Measurements from ENCODE around the gene GRAMD2A. TPM values are rescaled to one million over a fixed set of nuclear protein-coding genes. Genes with fewer than 3 reads are reported as not detected.

The GRAMD2A gene
- total and polyA plus RNA-seq, 2 experiments from 2014 or later, result 0.70 to 2.8 TPM

DNA sequence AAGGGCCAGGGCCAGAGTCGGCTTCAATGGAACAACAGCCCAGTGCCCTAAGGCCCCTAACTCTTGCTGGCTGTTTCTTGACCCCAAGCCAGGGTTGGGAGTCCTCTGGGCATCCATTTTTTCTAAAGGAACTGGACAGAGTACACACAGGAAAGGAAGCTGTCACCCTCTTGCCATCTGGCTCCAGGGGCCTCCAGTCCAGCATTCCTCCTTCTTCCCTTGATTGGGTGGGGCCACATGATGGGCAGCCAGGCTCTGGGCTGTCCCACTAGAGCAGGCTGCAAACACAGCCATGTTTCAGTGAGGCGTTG lies 1.6 kb upstream of the GRAMD2A start (continued):
- TF ChIP-seq, protein P1, sequence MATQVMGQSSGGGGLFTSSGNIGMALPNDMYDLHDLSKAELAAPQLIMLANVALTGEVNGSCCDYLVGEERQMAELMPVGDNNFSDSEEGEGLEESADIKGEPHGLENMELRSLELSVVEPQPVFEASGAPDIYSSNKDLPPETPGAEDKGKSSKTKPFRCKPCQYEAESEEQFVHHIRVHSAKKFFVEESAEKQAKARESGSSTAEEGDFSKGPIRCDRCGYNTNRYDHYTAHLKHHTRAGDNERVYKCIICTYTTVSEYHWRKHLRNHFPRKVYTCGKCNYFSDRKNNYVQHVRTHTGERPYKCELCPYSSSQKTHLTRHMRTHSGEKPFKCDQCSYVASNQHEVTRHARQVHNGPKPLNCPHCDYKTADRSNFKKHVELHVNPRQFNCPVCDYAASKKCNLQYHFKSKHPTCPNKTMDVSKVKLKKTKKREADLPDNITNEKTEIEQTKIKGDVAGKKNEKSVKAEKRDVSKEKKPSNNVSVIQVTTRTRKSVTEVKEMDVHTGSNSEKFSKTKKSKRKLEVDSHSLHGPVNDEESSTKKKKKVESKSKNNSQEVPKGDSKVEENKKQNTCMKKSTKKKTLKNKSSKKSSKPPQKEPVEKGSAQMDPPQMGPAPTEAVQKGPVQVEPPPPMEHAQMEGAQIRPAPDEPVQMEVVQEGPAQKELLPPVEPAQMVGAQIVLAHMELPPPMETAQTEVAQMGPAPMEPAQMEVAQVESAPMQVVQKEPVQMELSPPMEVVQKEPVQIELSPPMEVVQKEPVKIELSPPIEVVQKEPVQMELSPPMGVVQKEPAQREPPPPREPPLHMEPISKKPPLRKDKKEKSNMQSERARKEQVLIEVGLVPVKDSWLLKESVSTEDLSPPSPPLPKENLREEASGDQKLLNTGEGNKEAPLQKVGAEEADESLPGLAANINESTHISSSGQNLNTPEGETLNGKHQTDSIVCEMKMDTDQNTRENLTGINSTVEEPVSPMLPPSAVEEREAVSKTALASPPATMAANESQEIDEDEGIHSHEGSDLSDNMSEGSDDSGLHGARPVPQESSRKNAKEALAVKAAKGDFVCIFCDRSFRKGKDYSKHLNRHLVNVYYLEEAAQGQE (IDR thresholded peaks at IDR 0.05; ENCODE audit: unreplicated experiment), result no peak
- TF ChIP-seq NANOG (IDR thresholded peaks at IDR 0.05; ENCODE audit: borderline replicate concordance) (no peak), CREB1 (CRISPR knock-in tag; IDR thresholded peaks at IDR 0.05; ENCODE audit: low read depth) (no peak), EZH2 (IDR thresholded peaks at IDR 0.05; ENCODE audit: low read depth, unreplicated experiment) (no peak), ZNF331 (CRISPR knock-in tag; IDR thresholded peaks at IDR 0.05; ENCODE audit: low read depth) (no peak), JUNB (IDR thresholded peaks at IDR 0.05; ENCODE audit: unreplicated experiment) (no peak), STAT1 (IDR thresholded peaks at IDR 0.05; ENCODE audit: unreplicated experiment) (no peak)
- TF ChIP-seq, protein P2, sequence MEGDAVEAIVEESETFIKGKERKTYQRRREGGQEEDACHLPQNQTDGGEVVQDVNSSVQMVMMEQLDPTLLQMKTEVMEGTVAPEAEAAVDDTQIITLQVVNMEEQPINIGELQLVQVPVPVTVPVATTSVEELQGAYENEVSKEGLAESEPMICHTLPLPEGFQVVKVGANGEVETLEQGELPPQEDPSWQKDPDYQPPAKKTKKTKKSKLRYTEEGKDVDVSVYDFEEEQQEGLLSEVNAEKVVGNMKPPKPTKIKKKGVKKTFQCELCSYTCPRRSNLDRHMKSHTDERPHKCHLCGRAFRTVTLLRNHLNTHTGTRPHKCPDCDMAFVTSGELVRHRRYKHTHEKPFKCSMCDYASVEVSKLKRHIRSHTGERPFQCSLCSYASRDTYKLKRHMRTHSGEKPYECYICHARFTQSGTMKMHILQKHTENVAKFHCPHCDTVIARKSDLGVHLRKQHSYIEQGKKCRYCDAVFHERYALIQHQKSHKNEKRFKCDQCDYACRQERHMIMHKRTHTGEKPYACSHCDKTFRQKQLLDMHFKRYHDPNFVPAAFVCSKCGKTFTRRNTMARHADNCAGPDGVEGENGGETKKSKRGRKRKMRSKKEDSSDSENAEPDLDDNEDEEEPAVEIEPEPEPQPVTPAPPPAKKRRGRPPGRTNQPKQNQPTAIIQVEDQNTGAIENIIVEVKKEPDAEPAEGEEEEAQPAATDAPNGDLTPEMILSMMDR (conservative IDR thresholded peaks at IDR 0.05; ENCODE audit: low read depth in 2 of 2), result no peak
- TF ChIP-seq, protein P3, sequence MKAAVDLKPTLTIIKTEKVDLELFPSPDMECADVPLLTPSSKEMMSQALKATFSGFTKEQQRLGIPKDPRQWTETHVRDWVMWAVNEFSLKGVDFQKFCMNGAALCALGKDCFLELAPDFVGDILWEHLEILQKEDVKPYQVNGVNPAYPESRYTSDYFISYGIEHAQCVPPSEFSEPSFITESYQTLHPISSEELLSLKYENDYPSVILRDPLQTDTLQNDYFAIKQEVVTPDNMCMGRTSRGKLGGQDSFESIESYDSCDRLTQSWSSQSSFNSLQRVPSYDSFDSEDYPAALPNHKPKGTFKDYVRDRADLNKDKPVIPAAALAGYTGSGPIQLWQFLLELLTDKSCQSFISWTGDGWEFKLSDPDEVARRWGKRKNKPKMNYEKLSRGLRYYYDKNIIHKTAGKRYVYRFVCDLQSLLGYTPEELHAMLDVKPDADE (IDR thresholded peaks at IDR 0.05), result no peak

DNA sequence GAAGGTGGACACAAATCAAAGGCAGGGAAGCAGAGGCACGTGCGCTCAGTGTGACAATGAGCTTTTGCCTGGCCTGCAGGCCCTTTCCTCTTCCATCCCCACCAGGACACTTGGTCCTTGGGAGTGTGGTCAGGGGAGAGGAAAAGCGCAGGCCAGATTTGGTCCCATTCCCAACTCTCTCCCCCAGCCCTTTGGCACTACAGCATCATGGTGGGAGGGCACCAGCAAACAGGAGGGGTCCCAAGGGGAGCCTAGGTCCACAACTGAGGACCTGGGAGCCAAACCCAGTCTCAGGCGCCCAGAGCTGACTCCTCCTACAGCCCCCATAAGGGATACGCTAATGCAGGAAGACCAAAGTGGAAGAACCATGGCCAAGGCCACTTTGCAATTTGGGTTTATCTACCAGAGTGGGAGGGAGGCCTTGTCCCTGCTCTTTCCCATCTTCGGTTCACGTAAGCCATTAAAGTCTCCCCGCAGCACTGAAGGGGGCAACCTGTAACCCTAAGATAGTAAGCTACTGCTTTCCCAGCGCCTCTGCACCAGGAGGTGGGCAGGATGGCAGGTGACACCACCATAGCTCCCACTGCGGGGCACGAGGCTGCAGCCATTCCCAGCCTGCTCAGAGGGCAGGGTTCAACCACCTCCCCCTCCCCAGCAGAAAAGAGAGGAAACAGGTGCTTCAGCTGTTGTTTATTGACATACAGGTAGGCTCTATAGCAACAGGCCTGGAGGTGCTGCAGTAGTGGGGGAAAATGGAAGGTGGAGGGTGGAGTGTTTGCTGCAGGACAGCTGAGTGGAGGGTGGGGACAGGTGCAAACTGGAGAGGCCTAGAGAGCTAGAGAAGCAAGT lies 993 bp upstream of the GRAMD2A start:
- H3K27ac ChIP-seq (ENCODE audit: low read depth), result peak overlapping the region; percentile 70
- peaks cover 39% of the 10 kb centered on the region for H4K20me1 ChIP-seq (replicated peaks; ENCODE audit: insufficient read depth)
- H3K36me3 Mint-ChIP-seq (ENCODE audit: low read depth), result peaks cover 57% of the 10 kb centered on the region
- H3K27ac Mint-ChIP-seq, result no peak overlapping the region
- no peak overlapping the region for H2AFZ ChIP-seq
- DNase-seq (ENCODE audit: low spot score) (peak; percentile 20), ATAC-seq (no peak)
- peak overlapping the region; percentile 79 for H3K4me2 ChIP-seq
- peaks cover 3% of the 10 kb centered on the region; the same call in 1 of the 3 replicates for H3K9me3 Mint-ChIP-seq
- H3K4me3 Mint-ChIP-seq, result peak overlapping the region; percentile 75
- H3K36me3 ChIP-seq (ENCODE audit: insufficient read depth), result peaks cover 35% of the 10 kb centered on the region
- H3K27me3 ChIP-seq (ENCODE audit: insufficient read depth), result peaks cover 21% of the 10 kb centered on the region
- no peaks in the 10 kb centered on the region for H3K79me2 ChIP-seq (replicated peaks; ENCODE audit: insufficient read depth)
- H3K4me1 Mint-ChIP-seq, result peaks cover 21% of the 10 kb centered on the region
- peaks cover 66% of the 10 kb centered on the region for H3F3A ChIP-seq (replicated peaks; ENCODE audit: low read depth)
- peaks cover 15% of the 10 kb centered on the region; the same call in 1 of the 2 replicates for H3K4me1 ChIP-seq (ENCODE audit: insufficient read depth)
- H3K9me2 ChIP-seq (ENCODE audit: insufficient read depth), result no peaks in the 10 kb centered on the region
- H3K4me3 ChIP-seq, result peak overlapping the region; percentile 50; the same call in 1 of the 2 replicates
- H3K27me3 Mint-ChIP-seq (ENCODE audit: insufficient read depth, low read depth, poor library complexity), result peaks cover 50% of the 10 kb centered on the region
- TF ChIP-seq, protein P4, sequence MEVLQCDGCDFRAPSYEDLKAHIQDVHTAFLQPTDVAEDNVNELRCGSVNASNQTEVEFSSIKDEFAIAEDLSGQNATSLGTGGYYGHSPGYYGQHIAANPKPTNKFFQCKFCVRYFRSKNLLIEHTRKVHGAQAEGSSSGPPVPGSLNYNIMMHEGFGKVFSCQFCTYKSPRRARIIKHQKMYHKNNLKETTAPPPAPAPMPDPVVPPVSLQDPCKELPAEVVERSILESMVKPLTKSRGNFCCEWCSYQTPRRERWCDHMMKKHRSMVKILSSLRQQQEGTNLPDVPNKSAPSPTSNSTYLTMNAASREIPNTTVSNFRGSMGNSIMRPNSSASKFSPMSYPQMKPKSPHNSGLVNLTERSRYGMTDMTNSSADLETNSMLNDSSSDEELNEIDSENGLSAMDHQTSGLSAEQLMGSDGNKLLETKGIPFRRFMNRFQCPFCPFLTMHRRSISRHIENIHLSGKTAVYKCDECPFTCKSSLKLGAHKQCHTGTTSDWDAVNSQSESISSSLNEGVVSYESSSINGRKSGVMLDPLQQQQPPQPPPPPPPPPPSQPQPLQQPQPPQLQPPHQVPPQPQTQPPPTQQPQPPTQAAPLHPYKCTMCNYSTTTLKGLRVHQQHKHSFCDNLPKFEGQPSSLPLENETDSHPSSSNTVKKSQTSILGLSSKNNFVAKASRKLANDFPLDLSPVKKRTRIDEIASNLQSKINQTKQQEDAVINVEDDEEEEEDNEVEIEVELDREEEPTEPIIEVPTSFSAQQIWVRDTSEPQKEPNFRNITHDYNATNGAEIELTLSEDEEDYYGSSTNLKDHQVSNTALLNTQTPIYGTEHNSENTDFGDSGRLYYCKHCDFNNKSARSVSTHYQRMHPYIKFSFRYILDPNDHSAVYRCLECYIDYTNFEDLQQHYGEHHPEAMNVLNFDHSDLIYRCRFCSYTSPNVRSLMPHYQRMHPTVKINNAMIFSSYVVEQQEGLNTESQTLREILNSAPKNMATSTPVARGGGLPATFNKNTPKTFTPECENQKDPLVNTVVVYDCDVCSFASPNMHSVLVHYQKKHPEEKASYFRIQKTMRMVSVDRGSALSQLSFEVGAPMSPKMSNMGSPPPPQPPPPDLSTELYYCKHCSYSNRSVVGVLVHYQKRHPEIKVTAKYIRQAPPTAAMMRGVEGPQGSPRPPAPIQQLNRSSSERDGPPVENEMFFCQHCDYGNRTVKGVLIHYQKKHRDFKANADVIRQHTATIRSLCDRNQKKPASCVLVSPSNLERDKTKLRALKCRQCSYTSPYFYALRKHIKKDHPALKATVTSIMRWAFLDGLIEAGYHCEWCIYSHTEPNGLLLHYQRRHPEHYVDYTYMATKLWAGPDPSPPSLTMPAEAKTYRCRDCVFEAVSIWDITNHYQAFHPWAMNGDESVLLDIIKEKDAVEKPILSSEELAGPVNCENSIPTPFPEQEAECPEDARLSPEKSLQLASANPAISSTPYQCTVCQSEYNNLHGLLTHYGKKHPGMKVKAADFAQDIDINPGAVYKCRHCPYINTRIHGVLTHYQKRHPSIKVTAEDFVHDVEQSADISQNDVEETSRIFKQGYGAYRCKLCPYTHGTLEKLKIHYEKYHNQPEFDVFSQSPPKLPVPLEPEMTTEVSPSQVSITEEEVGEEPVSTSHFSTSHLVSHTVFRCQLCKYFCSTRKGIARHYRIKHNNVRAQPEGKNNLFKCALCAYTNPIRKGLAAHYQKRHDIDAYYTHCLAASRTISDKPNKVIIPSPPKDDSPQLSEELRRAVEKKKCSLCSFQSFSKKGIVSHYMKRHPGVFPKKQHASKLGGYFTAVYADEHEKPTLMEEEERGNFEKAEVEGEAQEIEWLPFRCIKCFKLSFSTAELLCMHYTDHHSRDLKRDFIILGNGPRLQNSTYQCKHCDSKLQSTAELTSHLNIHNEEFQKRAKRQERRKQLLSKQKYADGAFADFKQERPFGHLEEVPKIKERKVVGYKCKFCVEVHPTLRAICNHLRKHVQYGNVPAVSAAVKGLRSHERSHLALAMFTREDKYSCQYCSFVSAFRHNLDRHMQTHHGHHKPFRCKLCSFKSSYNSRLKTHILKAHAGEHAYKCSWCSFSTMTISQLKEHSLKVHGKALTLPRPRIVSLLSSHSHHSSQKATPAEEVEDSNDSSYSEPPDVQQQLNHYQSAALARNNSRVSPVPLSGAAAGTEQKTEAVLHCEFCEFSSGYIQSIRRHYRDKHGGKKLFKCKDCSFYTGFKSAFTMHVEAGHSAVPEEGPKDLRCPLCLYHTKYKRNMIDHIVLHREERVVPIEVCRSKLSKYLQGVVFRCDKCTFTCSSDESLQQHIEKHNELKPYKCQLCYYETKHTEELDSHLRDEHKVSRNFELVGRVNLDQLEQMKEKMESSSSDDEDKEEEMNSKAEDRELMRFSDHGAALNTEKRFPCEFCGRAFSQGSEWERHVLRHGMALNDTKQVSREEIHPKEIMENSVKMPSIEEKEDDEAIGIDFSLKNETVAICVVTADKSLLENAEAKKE (CRISPR knock-in tag; IDR thresholded peaks at IDR 0.05), result no peak
- no peak for TF ChIP-seq STAT1 (IDR thresholded peaks at IDR 0.05; ENCODE audit: unreplicated experiment)

Data from GM23338 (cell line).